MCF 10A (cell line): ENCODE results near the gene CDCA3. TPM values are rescaled to one million over a fixed set of nuclear protein-coding genes. Genes with fewer than 3 reads are reported as not detected.

ENCODE experiments used
- BruUV-seq: library from RNA; stranded (reverse); fragments of 400-500 nt; replicated peaks from 2 replicates; lab custom pipeline; 2021; lab: Mats Ljungman, UMichigan
- CTCF ChIA-PET: fragments of 300-600 bp; sonication (Branson Sonifier 250); formaldehyde crosslinking; extraction: SDS; loops from one replicate; lab custom pipeline; 2021; ENCODE audit warnings: antibody characterized with exemption, inconsistent platforms; lab: Yijun Ruan, JAX
- POLR2A ChIA-PET: fragments of 300-600, 350-650 bp; sonication (Branson Sonifier 250); formaldehyde crosslinking; extraction: SDS; loops from one replicate; lab custom pipeline; 2020; ENCODE audit warnings: antibody characterized with exemption, inconsistent platforms; lab: Yijun Ruan, JAX
- DNase-seq: peaks from one replicate; pipeline ENCODE4 v3.0.0-alpha.2; 2018; ENCODE audit not compliant: unreplicated experiment
- H3K27ac Mint-ChIP-seq: one replicate; pipeline ENCODE4 v1.8.0; 2022; ENCODE audit warnings: mild to moderate bottlenecking, low read depth, mixed read lengths; ENCODE audit not compliant: unreplicated experiment
- H3K27me3 Mint-ChIP-seq: one replicate; pipeline ENCODE4 v1.8.0; 2022; ENCODE audit warnings: mixed read lengths; ENCODE audit not compliant: insufficient read depth, unreplicated experiment
- H3K36me3 Mint-ChIP-seq: one replicate; pipeline ENCODE4 v1.8.0; 2022; ENCODE audit warnings: mild to moderate bottlenecking, moderate library complexity, mixed read lengths; ENCODE audit not compliant: insufficient read depth, unreplicated experiment
- H3K4me1 Mint-ChIP-seq: one replicate; pipeline ENCODE4 v1.8.0; 2022; ENCODE audit warnings: mixed read lengths; ENCODE audit not compliant: insufficient read depth, unreplicated experiment
- H3K4me3 Mint-ChIP-seq: one replicate; pipeline ENCODE4 v1.8.0; 2022; ENCODE audit warnings: mild to moderate bottlenecking, moderate library complexity, mixed read lengths; ENCODE audit not compliant: unreplicated experiment
- H3K9me3 Mint-ChIP-seq: one replicate; pipeline ENCODE4 v1.8.0; 2022; ENCODE audit warnings: mixed read lengths; ENCODE audit not compliant: unreplicated experiment
- CTCF ChIP-seq: fragments of 200-600 bp; IDR thresholded peaks from one replicate; pipeline ENCODE4 v1.8.0; 2022; ENCODE audit warnings: antibody characterized with exemption, mild to moderate bottlenecking; ENCODE audit not compliant: unreplicated experiment
- intact Hi-C: fragments of 100-400 bp; cut with micrococcal nuclease; formaldehyde crosslinking; loops from 2 replicates; pipeline ENCODE4 v1.14.1; 2022
- total RNA-seq: library from RNA; stranded (reverse); gene quantifications from 2 replicates; pipeline ENCODE4 v1.2.3, GENCODE V29; 2022

The CDCA3 gene
- total RNA-seq, 1 experiment from 2014 or later, result 25.5 TPM

- DNase-seq, result no peak
- BruUV-seq, result no TSS peak
- no peak for TF ChIP-seq CTCF
- Mint-ChIP-seq H3K27ac (no peak overlapping the region), H3K36me3 (peaks cover 62% of the 10 kb centered on the region), H3K27me3 (no peaks in the 10 kb centered on the region), H3K9me3 (no peaks in the 10 kb centered on the region), H3K4me1 (peaks cover 6% of the 10 kb centered on the region), H3K4me3 (no peak overlapping the region)
- POLR2A ChIA-PET, result interaction anchor here (0.9 kb wide), 1 partner anchor 10 kb away, joined by 5 read pairs; the partner anchor contains the start of gene USP5
- intact Hi-C loops, result no loop called here
- CTCF ChIA-PET, result interaction anchor here (2.0 kb wide), 1 partner anchor 9 kb away, joined by 10 read pairs; the partner anchor contains the start of gene SPSB2
These were observed 11.9 kb upstream of the CDCA3 start for GRCh38 chr12:6863033-6863432.

- CTCF ChIA-PET, result interaction anchor here (0.7 to 1.4 kb wide), 5 partner anchors 11 to 126 kb away, joined by 3 to 7 read pairs (median 4); partner anchors contain the start of gene SPSB2
- POLR2A ChIA-PET, result interaction anchor here (0.6 to 1.7 kb wide), 2 partner anchors 9 to 180 kb away, joined by 3 to 12 read pairs; partner anchors contain the start of genes CDCA3 and USP5
- DNase-seq, result no peak
These were observed 10.3 kb upstream of the CDCA3 start for GRCh38 chr12:6861391-6861790.

DNA sequence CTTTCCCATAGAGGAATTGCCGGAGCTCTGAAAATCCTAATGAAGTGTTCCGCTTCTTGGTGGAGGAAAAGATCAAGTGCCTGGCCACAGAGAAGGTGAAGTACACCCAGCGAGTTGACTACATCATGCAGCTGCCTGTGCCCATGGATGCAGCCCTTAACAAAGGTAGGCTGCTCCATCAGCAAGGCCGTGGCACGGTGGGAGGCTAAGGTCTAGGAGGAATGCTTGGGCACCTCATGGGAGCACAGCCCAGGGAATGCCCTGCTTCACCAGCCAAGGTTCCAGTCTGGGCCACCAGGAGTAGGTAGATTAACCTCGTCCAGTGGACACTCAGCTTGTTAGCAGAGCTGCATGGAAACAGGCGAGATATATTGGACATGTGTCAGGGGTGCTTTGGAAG lies 9.9 kb upstream of the CDCA3 start:
- ChIA-PET CTCF (interaction anchor here (0.7 to 1.4 kb wide), 4 partner anchors 12 to 64 kb away, joined by 4 to 7 read pairs (median 5); partner anchors contain the start of gene SPSB2), POLR2A (interaction anchor here (0.6 to 1.7 kb wide), 2 partner anchors 9 to 179 kb away, joined by 3 to 12 read pairs; partner anchors contain the start of genes CDCA3 and USP5)
- H3K4me3 Mint-ChIP-seq, result no peak overlapping the region
- no peaks in the 10 kb centered on the region for H3K4me1 Mint-ChIP-seq
- TF ChIP-seq CTCF, result no peak
- intact Hi-C loops, result no loop called here
- no peaks in the 10 kb centered on the region for H3K27me3 Mint-ChIP-seq
- BruUV-seq, result no TSS peak
- no peak for DNase-seq
- peaks cover 78% of the 10 kb centered on the region for H3K36me3 Mint-ChIP-seq
- no peak overlapping the region for H3K27ac Mint-ChIP-seq
- H3K9me3 Mint-ChIP-seq, result no peaks in the 10 kb centered on the region

More at GRCh38 chr12:6861391-6861790, 10.3 kb upstream of the CDCA3 start:
- no TSS peak for BruUV-seq
- Mint-ChIP-seq H3K27ac (no peak overlapping the region), H3K9me3 (no peaks in the 10 kb centered on the region), H3K4me1 (peaks cover 2% of the 10 kb centered on the region), H3K36me3 (peaks cover 74% of the 10 kb centered on the region), H3K4me3 (no peak overlapping the region), H3K27me3 (no peaks in the 10 kb centered on the region)
- intact Hi-C loops, result no loop called here
- no peak for TF ChIP-seq CTCF

DNA sequence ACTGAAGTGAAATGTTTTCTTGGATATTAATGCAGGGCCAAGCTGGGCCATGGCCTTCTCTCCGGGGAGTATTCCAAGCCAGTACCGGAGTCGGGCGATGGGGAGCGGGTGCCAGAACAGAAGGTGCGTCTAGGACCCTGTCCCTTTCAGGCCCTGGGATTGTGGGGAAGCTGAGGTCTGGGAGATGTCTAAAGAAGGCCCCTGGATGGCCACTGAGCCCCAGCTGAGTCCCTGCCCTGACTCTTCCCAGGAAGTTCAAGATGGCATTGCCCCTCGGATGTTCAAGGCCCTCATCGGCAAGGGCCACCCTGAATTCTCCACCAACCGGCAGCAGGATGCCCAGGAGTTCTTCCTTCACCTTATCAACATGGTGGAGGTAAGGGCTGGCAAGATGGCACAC lies 9.0 kb upstream of the CDCA3 start:
- Mint-ChIP-seq H3K27me3 (no peaks in the 10 kb centered on the region), H3K4me3 (no peak overlapping the region), H3K27ac (no peak overlapping the region), H3K9me3 (no peaks in the 10 kb centered on the region), H3K36me3 (peaks cover 79% of the 10 kb centered on the region), H3K4me1 (no peaks in the 10 kb centered on the region)
- DNase-seq, result no peak
- CTCF ChIA-PET, result interaction anchor here (1.4 to 2.7 kb wide), 2 partner anchors 9 to 32 kb away, joined by 7 to 13 read pairs; no protein-coding TSS in a partner anchor
- no TSS peak for BruUV-seq
- POLR2A ChIA-PET, result interaction anchor here (0.6 to 1.5 kb wide), 2 partner anchors 12 to 171 kb away, joined by 3 read pairs; partner anchors contain the start of genes SPSB2 and ZNF384
- no peak for TF ChIP-seq CTCF
- intact Hi-C loops, result no loop called here
